ENCODE data around the gene CLSTN2. TPM values are rescaled to one million over a fixed set of nuclear protein-coding genes. Genes with fewer than 3 reads are reported as not detected.

The CLSTN2 gene
- total RNA-seq, 1 donor from 2014 or later = 9.7 TPM

DNA sequence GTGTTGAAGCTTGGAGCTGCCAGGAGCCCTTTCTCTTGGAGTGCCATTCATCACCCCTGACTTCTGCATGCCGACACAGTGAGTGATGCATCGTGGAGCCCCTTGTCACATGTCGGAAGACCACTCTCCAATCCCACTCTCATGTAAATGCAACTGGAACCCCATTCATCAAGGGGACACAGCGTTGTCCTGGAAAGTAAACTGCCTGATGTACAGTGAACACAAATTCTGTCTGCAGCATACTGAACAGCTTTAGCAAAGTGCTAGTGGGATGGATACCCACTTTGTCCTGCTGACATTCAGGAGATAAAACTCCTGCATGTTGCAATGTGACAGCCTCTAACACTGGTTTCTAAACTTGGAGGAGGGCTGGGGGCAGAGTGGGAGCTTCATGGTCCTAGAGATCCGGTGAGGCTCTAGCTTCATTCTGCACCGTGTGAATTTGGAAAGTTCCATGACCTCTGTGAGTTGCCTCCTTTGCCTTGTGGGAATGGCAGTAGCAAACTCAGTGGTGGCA lies 194.8 kb downstream of the CLSTN2 start:
- DNase-seq (ENCODE audit: low read depth) = no peak
- no peak for TF ChIP-seq CTCF (conservative IDR thresholded peaks at IDR 0.05; ENCODE audit: low read depth, low read length)
- no peak overlapping the region for H3K4me3 ChIP-seq (ENCODE audit: low read depth, low read length)

GRCh38 chr3:140131895-140132294 lies 196.9 kb downstream of the CLSTN2 start:
- no peak overlapping the region for H3K4me3 ChIP-seq (ENCODE audit: low read depth, low read length)
- no peak for DNase-seq (ENCODE audit: low read depth)
- no peak for TF ChIP-seq CTCF (conservative IDR thresholded peaks at IDR 0.05; ENCODE audit: low read depth, low read length)

DNA sequence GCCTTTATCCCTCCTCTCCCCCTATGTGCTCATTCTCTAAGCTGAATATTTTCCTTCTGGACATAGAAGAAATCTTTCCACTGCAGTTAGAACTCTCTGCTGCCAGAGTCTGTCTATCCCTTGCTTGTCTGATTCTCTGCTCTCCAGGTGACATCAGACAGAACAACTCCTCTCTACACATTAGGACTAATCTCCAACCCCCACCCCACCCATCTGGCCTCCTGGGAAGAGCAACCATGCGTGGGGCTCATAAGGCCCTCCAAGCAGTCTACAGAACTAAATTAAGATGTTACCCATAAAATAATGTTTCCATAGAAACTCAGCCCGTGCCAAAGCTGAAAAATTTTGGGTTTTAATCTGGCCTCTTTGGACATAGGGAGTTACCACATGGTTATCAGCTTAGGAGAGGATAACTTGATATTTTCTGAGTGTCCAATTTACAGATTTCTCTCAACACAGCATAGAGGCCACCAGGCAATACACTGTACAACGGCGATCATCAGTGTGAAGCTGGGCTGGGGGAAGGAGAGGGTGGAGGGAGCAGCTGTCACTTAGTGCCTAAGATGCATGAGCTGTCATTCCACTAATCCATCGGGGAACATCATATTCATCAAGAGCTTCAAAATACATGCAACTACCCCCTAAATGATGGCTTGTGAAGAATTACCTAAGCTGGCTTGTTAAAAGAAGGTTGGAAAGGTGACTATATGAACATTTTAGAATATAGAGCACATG lies 199.4 kb downstream of the CLSTN2 start:
- H3K4me3 ChIP-seq (ENCODE audit: low read depth, low read length) = no peak overlapping the region
- DNase-seq (ENCODE audit: low read depth) = no peak
- TF ChIP-seq CTCF (conservative IDR thresholded peaks at IDR 0.05; ENCODE audit: low read depth, low read length) = no peak

DNA sequence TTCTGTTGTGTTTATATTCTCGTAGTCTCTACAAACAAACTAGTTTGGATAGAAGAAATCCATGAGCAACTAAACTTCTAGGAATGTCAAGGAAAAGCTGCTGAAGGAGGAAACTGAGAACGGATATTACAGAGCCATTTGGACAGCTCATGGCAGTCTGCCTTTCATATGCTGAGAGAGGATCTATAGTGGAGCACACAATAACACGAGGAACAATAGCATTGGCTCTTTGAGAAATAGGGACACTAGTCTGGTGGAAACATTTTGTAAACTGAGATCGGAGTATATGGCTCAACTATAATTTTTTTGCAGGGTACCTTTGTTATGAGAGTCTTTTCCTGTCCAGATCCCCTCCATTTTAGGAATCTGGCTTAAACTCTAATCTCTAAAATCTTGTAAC lies 200.5 kb downstream of the CLSTN2 start:
- no peak for TF ChIP-seq CTCF (conservative IDR thresholded peaks at IDR 0.05; ENCODE audit: low read depth, low read length)
- no peak for DNase-seq (ENCODE audit: low read depth)
- H3K4me3 ChIP-seq (ENCODE audit: low read depth, low read length) = no peak overlapping the region

GRCh38 chr3:140143367-140144069 lies 208.5 kb downstream of the CLSTN2 start:
- TF ChIP-seq CTCF (conservative IDR thresholded peaks at IDR 0.05; ENCODE audit: low read depth, low read length) = no peak
- H3K4me3 ChIP-seq (ENCODE audit: low read depth, low read length) = no peak overlapping the region
- DNase-seq (ENCODE audit: low read depth) = no peak

GRCh38 chr3:140145528-140145927 lies 210.5 kb downstream of the CLSTN2 start:
- no peak overlapping the region for H3K4me3 ChIP-seq (ENCODE audit: low read depth, low read length)
- DNase-seq (ENCODE audit: low read depth) = no peak
- TF ChIP-seq CTCF (conservative IDR thresholded peaks at IDR 0.05; ENCODE audit: low read depth, low read length) = no peak
